Stimulated activated CD4-positive, alpha-beta T cell treated with anti-CD3 and anti-CD28 coated beads, Interleukin-4, amount 100 ng/mL, for 48 hours (primary cell): ENCODE data around the gene SLC5A4.
"Not testable (repeated sequence)": the region's sequence is repeated elsewhere in the genome, so short reads cannot be mapped to it uniquely, and the experiment has no call there.

Experiments used
- DNase-seq, 2 donors: peaks; one replicate each; pipeline ENCODE4 v3.0.0-alpha.2; 2020; ENCODE audit warnings: low read depth in 2 of 2

The SLC5A4 gene

DNA sequence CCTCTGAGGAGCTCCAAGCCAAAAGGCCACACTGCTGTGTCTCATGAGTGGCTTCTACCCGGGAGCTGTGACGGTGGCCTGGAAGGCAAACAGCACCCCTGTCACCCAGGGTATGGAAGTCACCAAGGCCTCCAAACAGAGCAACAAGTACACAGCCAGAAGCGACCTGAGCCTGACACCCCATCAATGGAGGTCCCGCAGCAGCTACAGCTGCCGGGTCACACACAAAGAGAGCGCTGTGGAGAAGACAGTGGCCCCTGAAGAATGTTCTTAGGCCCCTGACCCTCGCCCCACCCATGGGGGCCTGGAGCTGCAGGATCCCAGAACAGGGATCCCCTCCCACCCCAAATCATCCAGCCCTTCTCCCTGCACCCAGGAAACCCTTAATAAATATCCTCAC lies 55.2 kb downstream of the SLC5A4 start:
- no peak for DNase-seq

DNA sequence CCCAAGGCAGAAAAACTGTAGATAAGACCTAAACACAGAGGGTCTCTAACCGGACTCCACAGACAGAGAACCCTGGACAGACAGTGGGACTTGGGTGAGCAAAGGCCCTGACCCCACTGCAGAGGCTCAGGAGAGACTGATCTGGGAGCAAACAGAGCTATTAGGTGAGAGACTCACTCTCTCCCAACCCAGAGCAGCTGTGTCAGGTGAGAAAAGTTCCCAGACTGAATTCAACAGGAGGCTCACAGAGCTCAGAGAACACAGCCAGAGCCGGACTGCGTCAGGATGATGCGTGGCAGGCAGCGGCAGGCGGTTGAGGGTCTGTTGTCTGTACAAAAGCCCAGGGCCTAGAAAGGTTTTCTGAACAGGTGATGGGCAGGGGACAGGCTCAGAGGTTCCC lies 55.8 kb downstream of the SLC5A4 start:
- no peak for DNase-seq

DNA sequence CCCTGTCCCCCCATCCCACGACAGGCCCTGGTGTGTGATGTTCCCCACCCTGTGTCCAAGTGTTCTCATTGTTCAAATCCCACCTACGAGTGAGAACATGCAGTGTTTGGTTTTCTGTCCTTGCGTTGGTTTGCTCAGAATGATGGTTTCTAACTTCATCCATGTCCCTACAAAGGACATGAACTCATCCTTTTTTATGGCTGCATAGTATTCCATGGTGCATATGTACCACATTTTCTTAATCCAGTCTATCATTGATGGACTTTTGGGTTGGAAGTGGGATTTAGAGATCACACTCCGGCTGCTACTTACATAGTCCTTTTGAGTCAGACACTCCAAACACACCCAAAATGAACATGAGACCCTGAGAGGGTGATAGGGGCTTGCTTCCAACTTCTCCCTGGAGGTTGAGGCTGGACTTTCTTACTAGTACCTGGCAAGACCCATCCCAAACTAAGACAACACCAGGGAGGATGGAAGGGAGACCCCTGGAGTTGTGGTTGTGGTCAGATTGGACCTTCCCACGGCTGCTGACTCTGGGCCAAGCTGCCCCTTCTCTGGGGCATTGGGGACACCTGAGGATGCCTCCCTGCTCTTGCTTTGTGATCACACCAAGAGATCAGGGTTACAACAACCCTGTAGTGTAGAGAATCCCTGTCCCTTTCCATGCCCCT lies 57.5 kb downstream of the SLC5A4 start:
- not testable (repeated sequence) for DNase-seq

DNA sequence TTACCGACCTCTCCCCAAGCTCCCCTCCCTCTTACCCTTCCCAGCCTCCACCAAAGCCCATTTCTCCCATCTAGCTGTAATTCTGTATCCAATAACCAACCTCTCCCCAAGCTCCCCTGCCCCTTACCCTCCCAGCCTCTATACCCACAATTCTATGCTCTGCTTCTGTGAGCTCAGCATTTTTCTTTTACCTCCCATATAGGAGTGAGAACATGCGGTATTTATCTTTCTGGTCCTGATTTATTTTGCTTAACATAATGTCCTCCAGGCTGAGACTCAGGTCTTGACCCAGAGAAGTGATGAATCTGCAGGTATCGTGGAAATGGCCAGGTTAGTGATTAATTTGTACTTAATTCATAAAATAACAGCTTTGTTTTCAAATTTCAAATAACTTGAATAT lies 59.2 kb downstream of the SLC5A4 start:
- DNase-seq: not testable (repeated sequence)

- not testable (repeated sequence) for DNase-seq
Observed at GRCh38 chr22:32193346-32193745, 61.8 kb downstream of the SLC5A4 start.

GRCh38 chr22:32191021-32191420 lies 64.1 kb downstream of the SLC5A4 start:
- DNase-seq: not testable (repeated sequence)

GRCh38 chr22:32185821-32186220 lies 69.3 kb downstream of the SLC5A4 start:
- DNase-seq: no peak

GRCh38 chr22:32183625-32184024 lies 71.5 kb downstream of the SLC5A4 start:
- no peak for DNase-seq

DNA sequence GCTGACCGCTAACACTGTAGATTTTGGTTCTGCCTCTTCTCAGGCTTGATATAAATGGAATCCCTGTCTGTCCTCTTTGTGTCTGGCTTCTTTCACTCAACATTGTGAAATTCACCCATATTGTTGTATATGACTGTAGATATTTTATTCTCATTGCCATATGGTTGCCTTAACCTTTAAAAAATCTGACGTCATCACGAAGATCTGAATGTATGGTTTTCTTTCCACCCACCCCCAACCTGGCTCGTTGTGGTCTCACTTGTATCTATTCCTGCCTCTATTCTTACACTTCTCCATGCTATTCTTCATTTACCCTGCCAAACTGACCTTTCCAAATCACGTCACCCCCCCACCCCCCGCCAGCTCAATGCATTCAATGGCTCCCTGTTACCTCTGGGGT lies 74.1 kb downstream of the SLC5A4 start:
- DNase-seq: no peak

DNA sequence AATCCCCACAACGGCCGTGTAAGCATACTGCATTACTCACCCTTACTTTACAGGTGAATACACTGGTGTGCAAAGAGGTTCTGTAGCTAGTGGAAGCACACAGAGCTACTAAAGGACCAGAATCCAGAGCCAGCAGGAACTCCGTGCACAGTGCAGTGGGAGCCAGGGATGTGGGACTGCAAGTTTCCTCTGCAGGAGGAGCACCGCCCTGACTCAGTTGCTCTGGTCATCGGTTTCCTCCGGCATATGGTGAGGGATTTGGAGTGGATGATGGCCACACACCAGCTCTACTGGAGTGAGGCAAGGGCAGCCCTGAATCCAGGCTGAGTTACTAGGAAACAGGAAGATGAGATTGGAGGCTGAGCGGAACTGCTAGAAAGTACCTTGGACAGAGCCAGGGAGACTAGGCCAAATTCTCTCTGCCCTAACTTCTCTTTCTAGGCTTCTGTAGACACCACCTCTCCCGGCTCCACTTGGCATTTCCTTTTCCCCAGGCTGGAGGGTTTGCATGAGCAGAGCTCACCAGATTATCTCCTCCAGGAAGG lies 77.9 kb downstream of the SLC5A4 start:
- DNase-seq: no peak

- no peak for DNase-seq
Observed at GRCh38 chr22:32175683-32176644, 79.2 kb downstream of the SLC5A4 start.

GRCh38 chr22:32175115-32175514 lies 80.0 kb downstream of the SLC5A4 start:
- no peak for DNase-seq
